Hematopoietic multipotent progenitor cell treated with erythropoietin and hydrocortisone succinate and interleukin-3 and kit ligand, for 17 days (in vitro differentiated cells): Measurements from ENCODE around the gene ZNF337.
"Not testable (repeated sequence)": the region's sequence is repeated elsewhere in the genome, so short reads cannot be mapped to it uniquely, and the experiment has no call there.

Source experiments
- DNase-seq: peaks from one replicate; pipeline ENCODE4 v3.0.0-alpha.2; 2015; ENCODE audit warnings: low spot score

Gene ZNF337

DNA sequence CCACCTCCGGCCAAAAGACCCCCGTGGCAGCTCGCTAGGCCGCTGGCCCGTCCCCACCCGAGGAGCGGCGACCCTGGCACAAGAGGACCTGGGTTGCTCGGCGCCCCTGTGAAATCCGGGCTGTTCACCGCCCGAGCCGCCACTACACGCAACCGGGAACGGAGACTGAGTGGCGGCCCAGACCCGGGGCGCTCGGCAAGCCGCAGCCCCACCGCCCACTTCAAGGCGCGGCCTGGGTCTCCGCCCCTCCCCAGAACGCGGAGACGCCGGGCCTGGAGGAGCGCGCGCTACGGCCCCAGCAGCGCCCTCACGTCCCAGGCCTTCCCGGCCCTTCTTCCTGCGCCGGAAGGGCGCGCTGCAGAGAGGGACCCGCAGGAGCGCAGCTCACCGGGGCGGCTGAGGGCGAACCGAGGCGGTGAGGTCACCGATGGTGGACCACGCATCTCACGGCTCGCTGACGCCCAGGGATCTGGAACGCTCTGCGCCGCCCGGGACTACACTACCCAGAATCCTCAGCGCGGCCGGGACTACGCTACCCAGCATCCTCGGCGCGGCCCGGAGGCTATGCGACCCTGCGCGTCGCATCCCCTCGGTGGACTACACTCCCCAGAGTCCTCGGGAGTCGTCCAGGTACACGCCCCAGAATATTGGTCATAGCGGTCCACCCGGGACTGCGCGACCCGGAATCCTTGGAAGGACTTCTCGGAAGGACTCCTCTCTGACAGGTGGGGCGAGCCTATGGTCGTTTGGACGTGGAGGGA lies at the start of gene ZNF337:
ZNF337 (minus strand) TSS at position 483 of the 761 bp plus-strand sequence. CDS start 10,436 bp downstream, outside the sequence.
- peak; percentile 87 for DNase-seq

DNA sequence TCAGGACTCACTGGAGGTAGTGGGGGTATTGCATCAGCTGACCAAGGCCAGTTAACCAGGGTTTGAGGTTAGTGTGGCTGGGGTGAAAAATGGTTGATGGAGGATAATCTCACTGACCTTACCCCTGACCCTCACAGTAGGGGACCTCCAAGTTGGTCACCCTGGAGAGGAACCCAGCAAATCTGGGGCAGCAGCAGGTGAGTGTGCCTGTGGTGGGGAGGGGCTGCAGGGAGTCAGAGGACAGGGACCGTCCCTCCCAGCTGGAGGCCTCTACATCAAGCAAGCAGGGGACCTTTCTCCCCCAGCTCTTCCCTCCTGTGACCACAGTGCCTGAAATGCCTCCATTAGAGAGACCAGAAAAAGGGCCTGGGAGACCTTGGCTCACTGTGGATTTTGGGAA lies 49.1 kb upstream of the ZNF337 start:
- no peak for DNase-seq

DNA sequence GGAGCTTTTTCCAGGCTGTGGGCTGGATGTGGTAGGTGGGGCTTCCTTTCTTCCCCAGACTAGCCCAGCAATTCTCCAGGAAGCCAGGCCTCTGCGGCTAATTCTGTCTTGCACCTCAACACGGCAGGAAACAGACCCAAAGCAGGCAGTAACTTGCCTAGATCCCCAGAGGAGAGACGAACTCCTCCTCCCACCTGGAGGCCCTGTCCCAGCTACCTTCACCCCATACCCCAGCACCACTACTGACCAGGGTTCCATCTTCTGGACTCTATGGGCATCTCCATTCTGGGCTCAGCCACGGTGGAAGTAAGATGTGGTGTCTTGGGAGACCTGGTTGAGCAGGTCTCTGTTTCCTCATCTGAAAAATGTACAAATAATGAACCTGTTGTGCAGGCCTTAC lies 48.4 kb upstream of the ZNF337 start:
- no peak for DNase-seq

DNA sequence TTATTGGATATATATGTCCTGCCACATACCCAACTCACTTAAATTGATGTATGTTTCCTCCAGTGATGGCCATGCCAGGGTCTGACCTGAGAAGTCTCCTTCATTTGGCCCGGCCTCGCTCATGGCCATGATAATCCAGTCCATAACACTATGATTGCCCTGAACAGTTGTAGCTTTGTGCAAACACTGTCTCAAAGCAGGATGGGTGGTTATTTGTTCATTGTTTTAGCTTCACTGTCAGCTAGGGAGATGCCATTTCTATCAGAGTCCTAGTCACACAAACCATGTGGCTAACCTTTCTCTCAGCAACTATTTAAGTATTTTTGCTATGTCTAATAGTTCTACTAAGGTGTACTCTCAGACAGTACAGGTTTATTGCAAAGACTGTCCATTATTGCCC lies 47.6 kb upstream of the ZNF337 start:
- DNase-seq, result no peak

DNA sequence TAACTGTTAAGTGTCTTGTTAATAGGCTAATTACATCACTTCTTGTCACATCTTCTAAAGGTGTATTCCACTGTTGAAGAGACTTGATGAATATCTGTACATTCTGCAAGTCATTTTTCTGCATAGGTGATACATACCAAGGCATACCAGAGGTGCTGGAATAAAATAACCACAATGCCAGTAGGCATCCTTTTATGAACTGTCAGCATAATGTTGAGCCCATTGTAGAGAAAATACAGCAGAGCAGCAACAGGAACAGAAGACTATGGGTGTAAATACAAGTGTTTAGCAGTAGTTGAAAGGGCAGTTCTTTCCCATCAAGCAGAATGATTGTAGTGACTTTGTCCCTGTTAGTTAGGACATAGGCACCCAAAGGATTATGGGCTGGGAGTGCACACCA lies 44.4 kb upstream of the ZNF337 start:
- no peak for DNase-seq

DNA sequence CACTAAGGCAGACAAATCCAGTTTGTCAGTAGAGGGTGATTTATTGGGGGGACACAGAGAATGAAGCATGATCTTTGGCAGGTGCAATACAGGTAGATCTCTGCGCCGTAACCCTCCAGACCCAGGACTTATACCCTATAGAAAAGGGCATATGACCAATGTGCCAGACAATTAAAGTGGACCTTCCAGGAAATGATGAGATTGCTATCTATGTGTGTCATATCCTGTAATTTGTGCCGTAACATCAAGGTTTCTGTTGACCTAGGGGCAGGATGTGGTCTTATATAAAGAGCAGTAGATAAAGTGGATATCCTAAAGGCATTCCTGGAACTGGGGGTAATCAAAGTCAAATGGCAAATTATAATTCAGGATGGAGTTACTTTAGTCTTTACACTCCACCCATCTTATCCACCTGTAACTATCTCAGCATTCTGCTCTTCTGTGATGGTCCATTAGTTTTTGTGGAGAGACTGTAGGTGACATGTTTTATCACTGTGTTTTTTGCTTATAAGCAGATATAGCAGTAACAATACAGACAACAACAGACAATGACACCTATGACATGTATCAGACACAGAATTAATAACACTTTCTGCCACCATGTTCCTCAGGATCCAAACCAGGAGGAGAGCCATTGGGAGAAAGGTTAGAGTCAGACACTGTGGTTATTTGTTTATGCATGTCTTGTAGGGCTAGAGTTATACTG lies 43.1 kb upstream of the ZNF337 start:
- no peak for DNase-seq

DNA sequence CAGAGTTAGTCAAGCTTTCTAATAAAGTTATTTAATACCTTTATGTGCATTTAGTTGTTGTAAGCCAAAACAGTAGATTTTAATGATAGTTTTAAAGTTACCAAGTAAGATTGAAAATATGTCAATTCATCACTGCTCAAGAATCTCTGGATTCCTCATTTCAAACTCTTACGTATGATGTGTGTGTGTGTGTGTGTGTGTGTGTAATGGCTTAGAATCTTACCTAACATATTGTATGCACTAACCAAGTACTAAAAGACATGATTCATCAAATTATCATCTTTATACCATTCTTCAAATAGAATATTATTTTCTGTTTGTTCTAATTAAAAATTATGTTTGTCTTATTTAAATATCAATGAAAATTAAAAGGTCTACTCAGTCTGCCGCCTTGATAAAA lies 41.5 kb upstream of the ZNF337 start:
- no peak for DNase-seq

DNA sequence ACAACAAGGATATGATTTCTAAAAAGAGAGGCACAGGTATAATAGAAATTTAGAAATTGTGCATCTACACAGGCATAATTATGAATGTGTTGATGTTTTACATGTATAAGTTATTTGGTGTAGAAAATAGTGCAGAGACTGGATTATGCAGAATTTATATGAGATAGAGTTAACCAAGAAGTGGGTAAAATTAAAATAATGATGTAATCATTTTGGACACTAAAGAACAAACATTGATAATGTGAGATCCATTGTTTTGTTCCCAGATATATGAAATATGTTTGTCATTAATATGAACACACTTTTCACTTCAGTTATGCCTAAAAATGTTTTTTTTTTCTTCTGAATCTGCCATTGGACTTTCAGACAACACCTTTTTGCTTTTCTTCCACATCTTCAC lies 37.2 kb upstream of the ZNF337 start:
- DNase-seq, result no peak

DNA sequence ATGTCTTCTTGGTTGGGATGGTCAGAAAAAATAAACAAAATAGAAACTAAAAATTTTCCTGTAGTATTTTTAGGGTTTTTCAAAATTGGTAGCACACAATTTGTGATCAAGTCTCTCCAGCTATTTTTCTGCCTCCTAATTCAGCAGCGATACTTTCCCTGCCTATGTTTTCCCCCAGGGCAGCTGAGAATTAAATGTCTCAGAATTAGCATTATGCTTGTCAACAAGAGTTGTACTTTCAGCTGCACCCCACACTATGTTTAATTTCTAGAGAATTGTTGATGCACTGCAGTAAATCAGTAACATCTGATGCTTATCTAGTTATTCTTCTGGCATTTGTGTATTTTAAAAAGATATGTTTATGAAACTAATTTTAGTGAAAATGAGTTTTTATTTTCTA lies 34.2 kb upstream of the ZNF337 start:
- no peak for DNase-seq

DNA sequence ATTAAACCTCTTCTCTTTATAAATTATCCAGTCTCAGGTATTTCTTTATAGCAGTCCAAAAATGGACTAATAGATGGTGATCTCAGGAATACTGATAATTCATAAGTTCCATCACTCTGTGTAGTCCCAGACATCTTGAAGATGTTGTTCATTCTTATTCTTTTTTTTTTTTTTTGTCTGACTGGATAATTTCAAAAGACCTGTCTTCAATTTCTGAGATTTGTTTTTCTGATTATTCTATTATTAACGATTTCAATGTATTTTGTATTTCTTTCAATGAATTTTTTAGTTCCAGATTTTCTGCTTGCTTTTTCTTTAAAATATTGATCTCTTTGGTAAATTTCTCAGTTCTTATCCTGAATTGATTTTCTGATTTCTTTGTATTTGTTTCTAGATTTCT lies 29.7 kb upstream of the ZNF337 start:
- no peak for DNase-seq

DNA sequence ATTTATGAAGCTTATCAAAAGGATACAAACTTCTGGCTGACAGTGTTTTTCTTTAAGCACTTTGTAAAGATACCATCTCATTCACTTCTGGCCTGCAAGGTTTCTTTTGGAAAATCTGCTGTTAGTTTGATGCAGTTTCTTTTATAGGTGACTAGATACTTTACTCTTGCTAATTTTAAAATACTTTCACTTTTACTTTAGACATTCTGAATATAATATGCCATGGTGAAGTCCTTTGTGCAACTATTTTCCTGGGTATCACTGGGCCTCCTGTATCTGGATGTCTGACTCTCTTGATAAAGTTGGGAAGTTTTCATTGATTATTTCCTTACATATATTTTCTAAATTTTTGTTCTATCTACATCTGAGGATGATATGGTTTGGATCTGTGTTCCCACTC lies 29.0 kb upstream of the ZNF337 start:
- no peak for DNase-seq

DNA sequence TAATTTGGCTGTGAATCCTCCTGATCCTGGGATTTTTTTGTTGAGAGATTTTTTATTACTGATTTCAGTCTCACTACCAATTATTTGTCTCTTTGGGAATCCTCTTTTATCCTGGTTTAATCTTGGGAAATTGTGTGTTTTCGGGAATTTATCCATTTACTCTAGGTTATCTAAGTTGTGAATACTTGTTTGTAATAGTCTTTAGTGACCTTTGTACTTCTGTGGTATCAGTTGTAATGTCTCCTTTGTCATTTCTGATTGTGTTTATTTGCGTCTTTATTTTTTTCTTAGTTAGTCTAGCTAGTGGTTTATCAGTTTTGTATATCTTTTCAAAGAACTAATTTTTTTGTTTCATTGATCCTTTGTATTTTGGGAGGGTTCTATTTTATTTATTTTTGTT lies 27.3 kb upstream of the ZNF337 start:
- DNase-seq, result no peak

DNA sequence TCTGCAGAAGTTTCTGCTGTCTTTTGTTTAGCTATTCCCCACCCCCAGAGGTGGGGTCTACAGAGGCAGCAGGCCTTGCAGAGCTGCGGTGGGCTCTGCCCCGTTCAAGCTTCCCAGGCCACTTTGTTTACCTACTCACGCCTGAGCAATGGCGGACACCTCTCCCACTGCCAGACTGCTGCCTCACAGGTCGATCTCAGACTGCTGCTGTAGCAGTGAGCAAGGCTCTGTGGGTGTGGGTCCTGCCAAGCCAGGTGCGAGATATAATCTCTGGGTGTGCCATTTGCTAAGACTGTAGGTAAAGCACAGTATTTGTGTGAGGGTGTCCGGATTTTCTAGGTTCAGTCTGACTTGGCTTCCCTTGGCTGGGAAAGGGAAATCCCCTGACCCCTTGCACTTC lies 23.6 kb upstream of the ZNF337 start:
- DNase-seq, result no peak

DNA sequence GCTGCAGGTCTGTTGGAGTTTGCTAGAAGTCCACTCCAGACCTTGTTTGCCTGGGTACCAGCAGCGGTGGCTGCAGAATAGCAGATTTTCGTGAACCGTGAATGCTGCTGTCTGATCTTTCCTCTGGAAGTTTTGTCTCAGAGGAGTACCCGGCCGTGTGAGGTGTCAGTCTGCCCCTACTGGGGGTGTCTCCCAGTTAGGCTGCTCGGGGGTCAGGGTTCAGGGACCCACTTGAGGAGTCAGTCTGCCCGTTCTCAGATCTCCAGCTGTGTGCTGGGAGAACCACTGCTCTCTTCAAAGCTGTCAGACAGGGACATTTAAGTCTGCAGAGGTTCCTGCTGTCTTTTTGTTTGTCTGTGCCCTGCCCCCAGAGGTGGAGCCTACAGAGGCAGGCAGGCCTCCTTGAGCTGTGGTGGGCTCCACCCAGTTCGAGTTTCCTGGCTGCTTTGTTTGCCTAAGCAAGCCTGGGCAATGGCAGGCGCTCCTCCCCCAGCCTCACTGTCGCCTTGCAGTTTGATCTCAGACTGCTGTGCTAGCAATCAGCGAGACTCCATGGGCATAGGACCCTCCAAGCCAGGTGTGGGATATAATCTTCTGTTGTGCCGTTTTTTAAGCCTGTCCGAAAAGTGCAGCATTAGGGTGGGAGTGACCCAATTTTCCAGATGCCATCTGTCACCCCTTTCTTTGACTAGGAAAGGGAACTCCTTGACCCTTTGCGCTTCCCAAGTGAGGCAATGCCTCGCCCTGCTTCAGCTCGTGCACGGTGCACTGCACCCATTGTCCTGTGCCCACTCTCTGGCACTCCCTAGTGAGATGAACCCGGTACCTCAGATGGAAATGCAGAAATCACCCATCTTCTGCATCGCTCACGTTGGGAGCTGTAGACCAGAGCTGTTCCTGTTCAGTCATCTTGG lies 22.5 kb upstream of the ZNF337 start:
- DNase-seq, result not testable (repeated sequence)

DNA sequence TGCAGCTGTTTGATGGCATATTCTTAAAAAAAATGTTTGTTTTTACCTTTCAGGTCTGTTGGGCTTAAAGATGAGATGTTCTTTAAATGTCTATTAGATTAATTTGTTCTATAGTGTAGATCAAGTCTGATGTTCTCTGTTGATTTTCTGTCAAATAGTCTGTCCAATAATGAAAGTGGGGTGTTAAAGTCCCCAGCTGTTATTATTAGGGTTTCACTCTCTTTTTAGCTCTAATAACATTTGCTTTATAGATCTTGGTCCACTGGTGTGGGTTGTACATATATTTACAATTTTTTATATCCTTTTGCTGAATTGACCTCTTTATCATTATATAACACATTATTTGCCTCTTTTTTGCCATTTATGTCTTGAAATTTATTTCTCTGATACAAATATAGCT lies 11.0 kb upstream of the ZNF337 start:
- no peak for DNase-seq

DNA sequence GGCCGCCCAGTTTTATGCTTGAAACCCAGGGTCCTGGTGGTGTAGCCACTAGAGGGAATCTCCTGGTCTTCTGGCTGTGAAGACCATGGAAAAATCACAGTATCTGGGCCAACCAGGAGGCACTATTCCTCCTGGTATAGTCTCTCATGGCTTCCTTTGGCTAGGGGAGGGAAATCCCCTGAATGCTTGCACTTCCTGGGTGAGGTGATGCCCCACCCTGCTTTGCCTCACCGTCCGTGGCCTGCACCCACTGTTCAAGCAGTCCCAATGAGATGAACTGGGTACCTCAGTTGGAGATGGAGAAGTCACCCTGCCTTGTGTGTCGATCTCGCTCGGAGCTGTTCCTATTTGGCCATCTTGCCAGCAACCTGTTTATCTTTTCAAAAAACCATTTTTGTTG lies 10.1 kb upstream of the ZNF337 start:
- no peak for DNase-seq

DNA sequence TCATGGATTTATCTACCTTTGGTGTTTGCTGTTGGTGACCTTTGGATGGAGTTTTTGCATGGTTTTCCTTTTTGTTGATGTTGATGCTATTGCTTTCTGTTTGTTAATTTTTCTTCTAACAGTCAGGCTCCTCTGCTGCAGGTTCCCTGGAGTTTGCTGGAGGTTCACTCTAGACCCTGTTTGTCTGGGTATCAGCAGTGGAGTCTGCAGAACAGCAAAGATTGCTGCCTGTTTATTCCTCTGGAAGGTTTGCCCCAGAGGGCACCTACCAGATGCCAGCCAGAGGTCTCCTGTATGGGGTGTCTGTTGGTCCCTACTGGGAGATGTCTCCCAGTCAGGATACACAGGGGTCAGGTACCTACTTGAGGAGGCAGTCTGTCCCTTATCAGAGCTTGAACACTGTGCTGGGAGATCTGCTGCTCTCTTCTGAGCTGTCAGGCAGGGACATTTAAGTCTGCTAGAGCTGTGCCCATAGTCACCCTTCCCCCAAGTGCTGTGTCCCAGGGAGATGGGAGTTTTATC lies 9.2 kb upstream of the ZNF337 start:
- DNase-seq, result no peak

DNA sequence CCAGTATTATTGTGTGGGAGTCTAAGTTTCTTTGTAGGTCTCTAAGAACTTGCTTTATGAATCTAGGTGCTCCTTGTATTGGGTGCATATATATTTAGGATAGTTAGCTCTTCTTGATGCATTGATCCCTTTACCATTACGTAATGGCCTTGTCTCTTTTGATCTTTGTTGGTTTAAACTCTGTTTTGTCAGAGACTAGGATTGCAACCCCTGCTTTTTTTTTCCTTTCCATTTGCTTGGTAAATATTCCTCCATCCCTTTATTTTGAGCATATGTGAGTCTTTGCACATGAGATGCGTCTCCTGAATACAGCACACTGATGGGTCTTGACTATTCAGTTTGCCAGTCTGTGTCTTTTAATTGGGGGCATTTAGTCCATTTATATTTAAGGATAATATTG lies 7.7 kb upstream of the ZNF337 start:
- not testable (repeated sequence) for DNase-seq

DNA sequence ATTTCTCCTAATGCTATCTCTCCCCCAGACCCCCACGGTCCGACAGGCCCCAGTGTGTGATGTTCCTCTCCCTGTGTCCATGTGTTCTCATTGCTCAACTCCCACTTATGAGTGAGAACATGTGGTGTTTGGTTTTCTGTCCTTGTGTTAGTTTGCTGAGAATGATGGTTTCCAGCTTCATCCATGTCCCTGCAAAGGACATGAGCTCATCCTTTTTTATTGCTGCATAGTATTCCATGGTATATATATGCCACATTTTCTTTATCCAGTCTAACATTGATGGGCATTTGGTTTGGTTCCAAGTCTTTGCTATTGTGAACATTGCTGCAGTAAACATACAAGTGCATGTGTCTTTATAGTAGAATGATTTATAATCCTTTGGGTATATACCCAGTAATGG lies 4.2 kb upstream of the ZNF337 start:
- DNase-seq, result not testable (repeated sequence)

DNA sequence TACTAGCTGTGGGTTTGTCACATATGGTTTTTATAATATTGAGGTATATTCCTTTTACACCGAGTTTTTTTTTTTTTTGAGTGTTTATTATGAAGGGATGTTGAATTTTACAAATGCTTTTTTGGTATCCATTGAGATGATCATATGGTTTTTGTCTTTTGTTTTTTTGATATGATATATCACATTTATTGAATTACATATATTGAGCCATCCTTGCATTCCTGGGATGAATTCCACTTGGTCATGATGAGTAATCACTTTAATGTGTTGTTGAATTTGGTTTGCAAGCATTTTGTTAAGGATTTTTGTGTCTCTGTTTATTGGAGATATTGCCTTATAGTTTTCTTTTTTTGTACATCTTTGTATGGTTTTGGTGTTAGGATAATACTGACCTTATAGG lies 3.3 kb upstream of the ZNF337 start:
- no peak for DNase-seq

DNA sequence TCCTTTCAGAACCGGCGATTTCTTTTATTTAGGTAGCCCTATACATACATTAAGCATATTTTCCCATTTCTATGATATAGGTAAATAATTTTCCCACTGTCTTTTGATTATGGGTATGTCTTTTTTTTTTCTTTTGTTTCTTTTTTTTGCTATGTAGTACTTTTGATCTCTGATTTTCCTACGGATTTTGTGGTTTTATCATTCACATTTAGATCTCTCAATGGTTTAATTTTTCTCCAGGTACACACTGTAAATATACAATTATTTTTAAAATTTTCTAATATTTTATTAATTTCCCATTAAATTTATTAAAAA lies 436 bp upstream of the ZNF337 start:
- DNase-seq, result no peak

DNA sequence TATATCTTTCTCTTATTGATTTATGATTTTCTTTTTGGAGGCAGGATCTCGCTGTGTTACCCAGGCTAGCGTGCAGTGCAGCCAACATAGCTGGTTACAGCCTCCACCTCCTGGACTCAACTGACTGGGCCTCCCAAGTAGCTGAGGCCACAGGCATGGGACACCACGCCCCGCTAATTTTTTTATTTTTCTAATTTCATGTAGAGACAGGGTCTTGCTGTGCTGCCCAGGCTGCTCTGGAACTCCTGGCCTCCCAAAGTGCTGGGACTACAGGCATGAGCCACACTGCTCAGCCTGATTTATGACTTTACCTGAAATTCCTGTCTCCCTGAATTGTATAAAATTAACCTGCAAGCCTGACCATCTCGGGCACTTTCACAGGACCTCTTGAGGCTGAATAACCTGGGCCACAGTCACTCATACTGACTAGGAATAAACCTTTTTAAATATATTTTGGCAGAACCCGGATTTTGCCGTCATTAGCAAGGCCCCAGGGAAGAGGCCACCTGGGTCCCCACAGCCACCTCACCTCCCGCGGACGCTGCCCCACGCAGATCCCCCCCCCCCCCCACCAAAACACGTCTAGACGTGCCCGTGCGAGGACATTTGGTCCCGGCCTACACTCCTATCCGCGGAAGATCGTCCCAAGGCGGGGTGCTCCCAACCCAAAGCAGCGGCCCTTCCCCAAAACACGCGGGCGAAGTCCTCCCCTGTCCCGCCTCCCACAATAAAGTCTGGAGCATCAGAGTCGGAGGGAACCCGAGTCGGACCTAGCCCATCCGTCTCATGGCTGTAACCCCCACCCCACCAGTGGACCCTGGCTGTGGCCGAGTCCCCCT lies 902 bp downstream of the ZNF337 start:
- DNase-seq, result no peak
